ENCODE data around the gene AFF1. TPM values are rescaled to one million over a fixed set of nuclear protein-coding genes. Genes with fewer than 3 reads are reported as not detected.

Gene AFF1
- total RNA-seq, 4 donors from 2014 or later: 89.4 to 138 (median 103) TPM

DNA sequence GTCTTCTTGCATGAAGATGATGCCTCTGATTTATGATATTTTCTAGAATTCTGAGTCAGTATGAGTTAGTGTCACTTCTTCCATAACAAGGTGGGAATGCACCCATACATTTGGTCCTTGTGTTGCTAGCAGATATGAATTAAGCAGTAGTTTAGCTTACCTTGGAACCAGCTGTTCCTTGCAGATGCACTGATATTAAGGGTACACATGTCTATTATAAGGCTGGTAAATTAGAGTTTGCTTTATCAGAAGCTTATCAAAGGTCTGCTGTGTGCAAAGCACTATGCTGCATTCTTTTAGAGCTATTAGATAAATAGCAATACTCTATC, 36.5 kb downstream of the AFF1 start:
- ATAC-seq (ENCODE audit: low FRiP score): no peak
- TF ChIP-seq, protein P1, sequence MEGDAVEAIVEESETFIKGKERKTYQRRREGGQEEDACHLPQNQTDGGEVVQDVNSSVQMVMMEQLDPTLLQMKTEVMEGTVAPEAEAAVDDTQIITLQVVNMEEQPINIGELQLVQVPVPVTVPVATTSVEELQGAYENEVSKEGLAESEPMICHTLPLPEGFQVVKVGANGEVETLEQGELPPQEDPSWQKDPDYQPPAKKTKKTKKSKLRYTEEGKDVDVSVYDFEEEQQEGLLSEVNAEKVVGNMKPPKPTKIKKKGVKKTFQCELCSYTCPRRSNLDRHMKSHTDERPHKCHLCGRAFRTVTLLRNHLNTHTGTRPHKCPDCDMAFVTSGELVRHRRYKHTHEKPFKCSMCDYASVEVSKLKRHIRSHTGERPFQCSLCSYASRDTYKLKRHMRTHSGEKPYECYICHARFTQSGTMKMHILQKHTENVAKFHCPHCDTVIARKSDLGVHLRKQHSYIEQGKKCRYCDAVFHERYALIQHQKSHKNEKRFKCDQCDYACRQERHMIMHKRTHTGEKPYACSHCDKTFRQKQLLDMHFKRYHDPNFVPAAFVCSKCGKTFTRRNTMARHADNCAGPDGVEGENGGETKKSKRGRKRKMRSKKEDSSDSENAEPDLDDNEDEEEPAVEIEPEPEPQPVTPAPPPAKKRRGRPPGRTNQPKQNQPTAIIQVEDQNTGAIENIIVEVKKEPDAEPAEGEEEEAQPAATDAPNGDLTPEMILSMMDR (IDR thresholded peaks at IDR 0.05): no peak
- DNase-seq (ENCODE audit: low spot score): no peak

DNA sequence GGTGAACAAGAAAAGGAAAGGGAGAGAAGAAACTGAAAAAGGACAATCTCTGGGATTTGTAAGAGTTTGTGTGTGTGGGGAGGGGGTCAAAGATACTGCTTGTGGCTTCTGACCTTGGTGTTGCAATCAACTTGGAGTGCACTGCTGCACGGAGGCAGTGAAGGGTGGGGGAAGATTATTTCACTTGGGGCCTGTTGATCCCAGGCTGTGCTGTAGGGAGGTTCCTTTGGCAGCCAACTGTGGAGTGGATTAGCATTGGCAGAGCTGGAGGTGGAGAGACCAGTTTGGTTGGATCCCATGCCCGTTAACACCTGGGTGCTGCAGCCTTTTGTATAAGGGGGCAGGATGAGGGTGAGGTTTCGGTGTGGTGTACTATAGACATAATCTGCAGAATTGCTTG, 38.2 kb downstream of the AFF1 start:
- DNase-seq (ENCODE audit: low spot score) (no peak), ATAC-seq (ENCODE audit: low FRiP score) (peak; percentile 21)
- TF ChIP-seq, protein P1 (IDR thresholded peaks at IDR 0.05): no peak

DNA sequence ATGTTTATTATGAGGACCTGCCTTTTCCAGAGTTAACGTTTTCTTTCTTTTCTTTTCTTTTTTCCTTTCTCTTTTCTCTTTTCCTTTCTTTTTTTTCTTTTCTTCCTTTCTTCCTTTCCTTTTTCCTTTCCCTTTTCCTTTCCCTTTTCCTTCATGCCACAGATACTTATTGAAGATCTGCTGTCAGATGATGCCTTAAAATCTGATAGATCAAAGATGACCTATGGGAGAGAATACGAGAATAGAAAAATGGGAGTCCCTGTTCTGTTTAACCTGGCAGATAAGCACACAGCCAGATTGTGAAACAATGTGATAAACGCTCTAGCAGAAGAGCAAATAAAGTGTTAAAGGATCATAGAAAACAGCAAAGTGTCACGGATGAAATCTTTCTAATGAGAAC, 38.9 kb downstream of the AFF1 start:
- TF ChIP-seq, protein P1 (IDR thresholded peaks at IDR 0.05): no peak
- DNase-seq (ENCODE audit: low spot score): no peak
- ATAC-seq (ENCODE audit: low FRiP score): no peak

DNA sequence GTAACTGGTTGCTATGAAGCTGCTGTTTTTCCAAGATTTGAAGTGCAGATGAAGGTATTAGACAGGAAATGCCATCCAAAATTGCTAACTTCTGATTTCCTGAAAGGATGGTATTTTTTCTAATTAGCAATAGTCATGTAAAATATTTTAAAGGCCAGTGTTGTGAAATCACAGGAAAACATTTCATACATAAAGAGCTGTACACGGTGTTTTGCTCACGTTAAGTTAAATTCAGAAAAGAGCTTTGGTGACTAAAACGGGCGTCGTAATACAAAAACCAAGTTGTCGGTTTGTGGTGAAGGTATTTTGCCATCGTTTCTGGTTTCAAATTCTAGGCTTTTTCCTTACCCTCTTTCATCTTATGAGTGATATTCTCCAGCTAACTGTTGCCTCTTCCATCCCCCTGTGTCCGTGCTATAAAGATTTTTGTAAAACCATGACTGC, 39.8 kb downstream of the AFF1 start:
- DNase-seq (ENCODE audit: low spot score) (no peak), ATAC-seq (ENCODE audit: low FRiP score) (no peak)
- TF ChIP-seq, protein P1 (IDR thresholded peaks at IDR 0.05): no peak

DNA sequence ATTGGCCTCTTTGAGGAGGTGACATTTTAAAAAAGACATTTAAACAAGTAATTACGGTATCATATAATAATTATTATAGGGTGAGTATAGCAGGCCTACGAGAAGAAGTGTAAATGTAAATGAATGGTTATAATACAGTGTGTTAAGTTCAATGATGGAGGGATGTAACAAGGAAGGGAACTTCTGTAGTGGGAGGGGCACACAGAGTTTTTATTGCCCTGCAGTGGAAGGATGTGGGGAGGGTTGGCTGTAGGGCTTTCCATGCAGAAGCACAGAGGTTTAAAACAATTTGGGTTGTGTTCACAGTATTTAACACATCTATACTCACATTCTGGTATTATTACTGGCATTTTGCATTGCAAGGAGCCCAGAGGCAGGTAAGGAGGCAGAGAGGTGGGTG, 41.1 kb downstream of the AFF1 start:
- no peak for DNase-seq (ENCODE audit: low spot score)
- no peak for ATAC-seq (ENCODE audit: low FRiP score)
- TF ChIP-seq, protein P1 (IDR thresholded peaks at IDR 0.05): no peak

DNA sequence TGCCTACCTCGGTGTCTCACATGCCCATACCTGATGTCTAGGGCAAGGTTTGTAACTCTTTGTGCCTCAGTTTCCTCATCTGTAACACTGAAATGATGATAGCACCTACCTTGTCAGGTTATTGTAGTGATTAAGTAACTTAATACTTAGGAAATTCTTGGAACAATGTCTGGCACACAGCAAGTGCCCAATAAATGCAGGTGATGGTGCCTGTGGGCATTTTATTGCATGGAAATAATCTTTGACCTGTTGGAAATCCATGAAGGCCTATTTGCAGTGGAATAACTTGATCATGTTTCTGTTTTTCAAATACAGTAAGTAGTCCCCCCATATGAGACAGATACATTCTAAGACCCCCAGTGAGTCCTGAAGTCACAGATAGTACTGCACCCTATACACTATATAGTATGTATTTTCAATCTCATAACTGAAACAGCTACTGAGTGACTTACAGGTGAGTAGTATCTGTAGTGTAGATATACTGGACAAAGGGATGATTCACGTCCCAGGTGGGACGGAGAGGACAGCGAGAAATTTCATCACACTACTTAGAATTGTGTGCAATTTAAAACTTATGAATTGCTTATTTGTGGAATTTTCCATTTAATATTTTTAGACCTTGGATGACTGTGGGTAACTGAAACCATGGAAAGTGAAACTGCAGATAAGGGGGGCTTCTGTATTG, 42.1 kb downstream of the AFF1 start:
- TF ChIP-seq, protein P1 (IDR thresholded peaks at IDR 0.05): no peak
- ATAC-seq (ENCODE audit: low FRiP score) (peak; percentile 21), DNase-seq (ENCODE audit: low spot score) (no peak)

DNA sequence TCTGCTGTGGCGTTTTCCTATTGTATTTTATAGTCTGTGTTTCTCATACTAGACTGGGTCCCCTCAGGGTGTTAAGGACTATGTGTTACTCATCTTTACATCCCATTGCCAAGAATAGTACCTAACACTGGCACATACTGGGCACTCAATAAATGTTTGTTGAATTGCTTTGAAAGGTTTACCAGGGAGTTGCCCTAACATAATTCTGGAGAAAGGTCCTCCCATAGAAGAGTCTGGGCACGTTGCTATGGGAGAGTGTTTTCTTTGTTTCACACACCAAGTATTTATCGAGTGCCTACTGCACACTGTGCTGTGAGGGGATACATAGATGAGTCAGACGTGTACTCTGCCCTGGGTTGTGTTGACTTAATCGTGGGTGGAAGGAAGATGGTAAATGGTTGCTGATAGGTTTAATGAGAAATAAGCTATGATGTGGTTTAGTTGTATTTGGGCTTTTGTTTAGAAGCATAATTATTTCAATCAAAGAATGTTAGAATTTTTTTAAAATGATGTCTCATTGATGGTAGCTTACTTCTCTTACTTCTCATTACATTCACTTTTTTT, 42.9 kb downstream of the AFF1 start:
- ATAC-seq (ENCODE audit: low FRiP score): peak; percentile 87

More for the DNA sequence above, 42.9 kb downstream of the AFF1 start:
- DNase-seq (ENCODE audit: low spot score): no peak
- TF ChIP-seq, protein P1 (IDR thresholded peaks at IDR 0.05): no peak
